ENCODE data around the gene ROBO3. TPM values are rescaled to one million over a fixed set of nuclear protein-coding genes. Genes with fewer than 3 reads are reported as not detected.

The ROBO3 gene
- total and polyA plus RNA-seq, 2 donors (not counting 1 experiment from before 2014, with no cell fraction given), result 1.0 to 7.4 TPM

GRCh38 chr11:124861670-124862069, 3.6 kb upstream of the ROBO3 start:
- Histone ChIP-seq H3K9me3 (ENCODE audit: control extremely low read depth in 1 of 3, control insufficient read depth in 2 of 3, insufficient read depth in 1 of 3, low read length in 2 of 3) (peaks cover 0 to 25% (median 2%) of the 10 kb centered on the region in 3 donors), H3K4me1 (ENCODE audit: control insufficient read depth in 2 of 2, insufficient read depth in 2 of 2, low read length in 2 of 2) (peaks cover 21 to 28% of the 10 kb centered on the region in 2 donors), H4K20me1 (ENCODE audit: control insufficient read depth, insufficient read depth, low read length, poor library complexity, severe bottlenecking) (no peaks in the 10 kb centered on the region), H3K4me2 (replicated peaks; ENCODE audit: low read depth, low read length, poor library complexity, severe bottlenecking) (no peak overlapping the region), H3K27ac (ENCODE audit: low read length in 2 of 2) (no peak overlapping the region), H3K4me3 (ENCODE audit: control extremely low read depth in 1 of 5, extremely low read depth in 1 of 5, insufficient read depth in 1 of 5, low read depth in 2 of 5, low read length in 4 of 5) (no peak overlapping the region), H2AFZ (ENCODE audit: insufficient read depth, low read depth, low read length, poor library complexity, severe bottlenecking) (no peak overlapping the region), H3K79me2 (ENCODE audit: control insufficient read depth, insufficient read depth, low read length) (no peaks in the 10 kb centered on the region), H3K36me3 (replicated peaks in 1 of 2; ENCODE audit: control extremely low read depth in 1 of 2, control insufficient read depth in 1 of 2, extremely low read depth in 1 of 2, insufficient read depth in 2 of 2, low read length in 1 of 2) (no peaks in the 10 kb centered on the region), H3K27me3 (replicated peaks in 1 of 4; ENCODE audit: control extremely low read depth in 1 of 4, control insufficient read depth in 3 of 4, insufficient read depth in 4 of 4, low read length in 3 of 4) (peaks cover 0 to 60% (median 45%) of the 10 kb centered on the region in 4 experiments), H3K9ac (ENCODE audit: low read length) (no peak overlapping the region)
- H3K9me3 Mint-ChIP-seq (ENCODE audit: insufficient read depth), result no peaks in the 10 kb centered on the region
- ChIA-PET POLR2A (no interaction called here), CTCF (interaction anchor here (0.8 kb wide), 1 partner anchor 15 kb away, joined by 3 read pairs; no protein-coding TSS in a partner anchor)
- DNase-seq (no peak), ATAC-seq (ENCODE audit: low read depth) (no peak)
- H3K27me3 Mint-ChIP-seq, result peaks cover 58% of the 10 kb centered on the region
- TF ChIP-seq, protein P1, sequence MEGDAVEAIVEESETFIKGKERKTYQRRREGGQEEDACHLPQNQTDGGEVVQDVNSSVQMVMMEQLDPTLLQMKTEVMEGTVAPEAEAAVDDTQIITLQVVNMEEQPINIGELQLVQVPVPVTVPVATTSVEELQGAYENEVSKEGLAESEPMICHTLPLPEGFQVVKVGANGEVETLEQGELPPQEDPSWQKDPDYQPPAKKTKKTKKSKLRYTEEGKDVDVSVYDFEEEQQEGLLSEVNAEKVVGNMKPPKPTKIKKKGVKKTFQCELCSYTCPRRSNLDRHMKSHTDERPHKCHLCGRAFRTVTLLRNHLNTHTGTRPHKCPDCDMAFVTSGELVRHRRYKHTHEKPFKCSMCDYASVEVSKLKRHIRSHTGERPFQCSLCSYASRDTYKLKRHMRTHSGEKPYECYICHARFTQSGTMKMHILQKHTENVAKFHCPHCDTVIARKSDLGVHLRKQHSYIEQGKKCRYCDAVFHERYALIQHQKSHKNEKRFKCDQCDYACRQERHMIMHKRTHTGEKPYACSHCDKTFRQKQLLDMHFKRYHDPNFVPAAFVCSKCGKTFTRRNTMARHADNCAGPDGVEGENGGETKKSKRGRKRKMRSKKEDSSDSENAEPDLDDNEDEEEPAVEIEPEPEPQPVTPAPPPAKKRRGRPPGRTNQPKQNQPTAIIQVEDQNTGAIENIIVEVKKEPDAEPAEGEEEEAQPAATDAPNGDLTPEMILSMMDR (IDR thresholded peaks at IDR 0.05), result no peak
- TF ChIP-seq EZH2 (IDR thresholded peaks at IDR 0.05; ENCODE audit: borderline replicate concordance, insufficient read depth, low read depth, low read length, poor library complexity, severe bottlenecking), result no peak
- no peak overlapping the region for H3K4me3 Mint-ChIP-seq
- 72% methylated on average over 2 of the region's 4 CpGs for WGBS (ENCODE audit: insufficient coverage)
- peaks cover 14% of the 10 kb centered on the region for H3K4me1 Mint-ChIP-seq
- no peak overlapping the region for H3K27ac Mint-ChIP-seq
- intact Hi-C loops (cut with micrococcal nuclease), result no loop called here

DNA sequence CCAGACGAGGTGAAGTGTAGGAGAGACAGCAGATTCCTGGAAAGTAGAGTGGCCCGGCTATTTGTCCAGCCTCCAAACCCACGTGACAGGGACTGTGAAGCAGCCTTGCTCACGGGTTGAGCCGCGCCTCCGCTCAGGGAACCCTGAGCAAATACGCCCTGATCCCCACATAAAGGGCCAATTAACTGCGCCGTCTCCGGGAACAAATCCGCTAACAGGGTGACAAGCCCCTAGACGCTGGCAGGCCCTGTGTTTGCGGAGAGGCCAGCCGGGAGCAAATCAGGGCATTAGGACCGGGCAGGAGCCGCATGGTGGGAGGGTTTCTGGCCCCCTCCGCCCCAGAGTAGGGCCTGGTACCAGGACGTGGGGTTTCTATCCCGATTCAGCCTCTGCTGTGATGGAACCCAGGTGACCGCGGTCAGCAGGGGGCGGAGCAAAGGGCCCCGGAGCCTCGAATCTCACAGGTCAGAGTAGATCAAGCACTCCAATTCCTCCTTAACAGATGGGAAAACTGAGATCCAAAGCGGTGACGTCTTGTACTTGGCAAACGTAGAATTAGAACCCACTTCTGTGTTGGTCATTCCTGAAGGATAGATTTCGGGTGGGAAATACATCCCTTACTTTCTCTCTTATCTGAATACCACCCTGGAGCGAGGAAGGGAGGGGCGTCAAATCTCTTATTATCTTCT, 2.0 kb upstream of the ROBO3 start:
- Histone ChIP-seq H2AFZ (ENCODE audit: insufficient read depth, low read depth, low read length, poor library complexity, severe bottlenecking) (no peak overlapping the region), H3K36me3 (replicated peaks in 1 of 2; ENCODE audit: control extremely low read depth in 1 of 2, control insufficient read depth in 1 of 2, extremely low read depth in 1 of 2, insufficient read depth in 2 of 2, low read length in 1 of 2) (no peaks in the 10 kb centered on the region), H3K27ac (ENCODE audit: low read length in 2 of 2) (no peak overlapping the region), H3K4me3 (ENCODE audit: control extremely low read depth in 1 of 5, extremely low read depth in 1 of 5, insufficient read depth in 1 of 5, low read depth in 2 of 5, low read length in 4 of 5) (no peak overlapping the region), H3K79me2 (ENCODE audit: control insufficient read depth, insufficient read depth, low read length) (no peaks in the 10 kb centered on the region), H3K9me3 (ENCODE audit: control extremely low read depth in 1 of 3, control insufficient read depth in 2 of 3, insufficient read depth in 1 of 3, low read length in 2 of 3) (peaks cover 0 to 30% (median 2%) of the 10 kb centered on the region in 3 donors), H3K4me1 (ENCODE audit: control insufficient read depth in 2 of 2, insufficient read depth in 2 of 2, low read length in 2 of 2) (peaks cover 28 to 37% of the 10 kb centered on the region in 2 donors), H3K4me2 (replicated peaks; ENCODE audit: low read depth, low read length, poor library complexity, severe bottlenecking) (no peak overlapping the region), H4K20me1 (ENCODE audit: control insufficient read depth, insufficient read depth, low read length, poor library complexity, severe bottlenecking) (no peaks in the 10 kb centered on the region), H3K9ac (ENCODE audit: low read length) (no peak overlapping the region), H3K27me3 (replicated peaks in 1 of 4; ENCODE audit: control extremely low read depth in 1 of 4, control insufficient read depth in 3 of 4, insufficient read depth in 4 of 4, low read length in 3 of 4) (peaks cover 0 to 76% (median 59%) of the 10 kb centered on the region in 4 experiments)
- TF ChIP-seq, protein P1 (IDR thresholded peaks at IDR 0.05), result no peak
- Mint-ChIP-seq H3K27me3 (peaks cover 70% of the 10 kb centered on the region), H3K4me3 (no peak overlapping the region), H3K9me3 (ENCODE audit: insufficient read depth) (no peaks in the 10 kb centered on the region), H3K27ac (no peak overlapping the region), H3K4me1 (peaks cover 22% of the 10 kb centered on the region)
- WGBS (ENCODE audit: insufficient coverage), result 10% methylated on average over 24 of the region's 31 CpGs
- ATAC-seq (ENCODE audit: low read depth) (no peak), DNase-seq (no peak)
- POLR2A ChIA-PET, result no interaction called here
- intact Hi-C loops (cut with micrococcal nuclease), result no loop called here
- CTCF ChIA-PET, result no interaction called here
